NT2/D1 (cell line): ENCODE data around the gene PRXL2B.

Experiments
- SUZ12 ChIP-seq: IDR thresholded peaks from 2 replicates; pipeline ENCODE4 v1.6.1; 2011; ENCODE audit not compliant: insufficient read length, insufficient read depth; ENCODE audit errors: extremely low read depth
- YY1 ChIP-seq: IDR thresholded peaks from 2 replicates; pipeline ENCODE4 v1.6.1; 2011; ENCODE audit not compliant: insufficient read length, insufficient read depth
- ZNF274 ChIP-seq: IDR thresholded peaks from 2 replicates; pipeline ENCODE4 v1.6.1; 2011; ENCODE audit warnings: mild to moderate bottlenecking, low read depth, low read length

DNA sequence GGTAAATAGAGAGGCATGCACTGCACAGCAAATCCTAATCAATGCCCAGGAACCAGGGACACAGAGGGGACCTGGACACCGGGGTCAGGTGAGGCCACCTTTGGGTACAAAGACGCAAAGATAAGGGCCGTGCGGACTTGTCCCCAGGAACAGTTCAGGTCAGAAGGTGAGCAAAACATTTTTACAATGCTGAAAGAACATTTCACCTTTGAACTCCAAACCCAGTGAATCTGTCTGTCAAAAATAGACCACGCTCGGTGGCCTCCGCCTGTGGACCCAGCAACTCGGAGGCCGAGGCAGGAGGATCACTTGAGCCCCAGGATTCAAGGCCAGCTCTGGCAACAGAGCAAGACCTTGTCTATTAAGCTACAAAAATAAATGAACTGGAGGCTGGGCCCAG lies 15.2 kb upstream of the PRXL2B start:
- TF ChIP-seq YY1 (no peak), ZNF274 (no peak), SUZ12 (no peak)
